Suprapubic skin (tissue), 4 donors: ENCODE results near the gene DYNLT2.

ENCODE experiments used
- POLR2A ChIP-seq, 2 donors: fragments of 450-650 bp; IDR thresholded peaks; one replicate each; pipeline ENCODE4 v1.6.1; 2017; ENCODE audit warnings: antibody characterized with exemption in 2 of 2, mild to moderate bottlenecking in 2 of 2, moderate library complexity in 2 of 2
- POLR2AphosphoS5 ChIP-seq, 3 donors: sonication (generic); formaldehyde crosslinking; IDR thresholded peaks; one replicate each; pipeline ENCODE4 v1.6.1; 2017; ENCODE audit warnings: antibody characterized with exemption in 3 of 3
- TF ChIP-seq, protein P1 (sequence below), 2 donors: fragments of 200-600 bp in 1 of 2; fragments of 450-650 bp in 1 of 2; sonication (generic) in 1 of 2; IDR thresholded peaks; one replicate each; pipeline ENCODE4 v1.5.1; 2016 to 2019; ENCODE audit warnings: antibody characterized with exemption in 2 of 2, mild to moderate bottlenecking in 1 of 2, moderate library complexity in 1 of 2

DNA sequence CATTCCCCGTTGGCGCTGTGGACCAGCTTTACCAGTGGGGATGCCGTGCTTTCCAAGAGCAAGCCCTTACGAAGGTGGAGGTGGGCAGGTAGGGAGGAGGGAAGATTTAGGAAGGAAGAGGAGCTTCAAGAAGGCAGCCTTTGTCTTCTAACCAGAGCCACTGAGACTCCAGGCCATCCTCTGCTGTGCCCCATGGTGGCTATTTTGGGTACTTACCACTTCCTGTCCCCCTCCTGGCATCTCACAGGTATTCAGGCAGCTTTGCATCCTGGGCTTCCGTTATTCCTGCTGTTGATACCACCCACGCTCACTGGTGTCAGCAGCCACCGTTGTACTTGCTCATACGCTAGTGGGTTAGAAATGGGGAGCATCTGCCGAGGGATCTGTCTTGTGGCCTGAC is 23.0 kb upstream of the DYNLT2 start:
- no peak for TF ChIP-seq POLR2AphosphoS5 (IDR thresholded peaks at IDR 0.05)
- TF ChIP-seq, protein P1, sequence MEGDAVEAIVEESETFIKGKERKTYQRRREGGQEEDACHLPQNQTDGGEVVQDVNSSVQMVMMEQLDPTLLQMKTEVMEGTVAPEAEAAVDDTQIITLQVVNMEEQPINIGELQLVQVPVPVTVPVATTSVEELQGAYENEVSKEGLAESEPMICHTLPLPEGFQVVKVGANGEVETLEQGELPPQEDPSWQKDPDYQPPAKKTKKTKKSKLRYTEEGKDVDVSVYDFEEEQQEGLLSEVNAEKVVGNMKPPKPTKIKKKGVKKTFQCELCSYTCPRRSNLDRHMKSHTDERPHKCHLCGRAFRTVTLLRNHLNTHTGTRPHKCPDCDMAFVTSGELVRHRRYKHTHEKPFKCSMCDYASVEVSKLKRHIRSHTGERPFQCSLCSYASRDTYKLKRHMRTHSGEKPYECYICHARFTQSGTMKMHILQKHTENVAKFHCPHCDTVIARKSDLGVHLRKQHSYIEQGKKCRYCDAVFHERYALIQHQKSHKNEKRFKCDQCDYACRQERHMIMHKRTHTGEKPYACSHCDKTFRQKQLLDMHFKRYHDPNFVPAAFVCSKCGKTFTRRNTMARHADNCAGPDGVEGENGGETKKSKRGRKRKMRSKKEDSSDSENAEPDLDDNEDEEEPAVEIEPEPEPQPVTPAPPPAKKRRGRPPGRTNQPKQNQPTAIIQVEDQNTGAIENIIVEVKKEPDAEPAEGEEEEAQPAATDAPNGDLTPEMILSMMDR (IDR thresholded peaks at IDR 0.05) = no peak
- no peak for TF ChIP-seq POLR2A (IDR thresholded peaks at IDR 0.05)
